ENCODE data around the gene DACH1.

DACH1 gene

GRCh38 chr13:71489041-71489440, 378.0 kb downstream of the DACH1 start:
- no peaks in the 10 kb centered on the region for H4K20me1 ChIP-seq
- TF ChIP-seq Cebpa-rat (IDR thresholded peaks at IDR 0.05) = no peak
- no peak overlapping the region for H3K27ac ChIP-seq
- no peak overlapping the region for H3K4me3 ChIP-seq
- H3K4me2 ChIP-seq = no peak overlapping the region
- H3K9ac ChIP-seq = no peak overlapping the region
- H3K36me3 ChIP-seq = no peaks in the 10 kb centered on the region
- H3K9me3 ChIP-seq = no peaks in the 10 kb centered on the region
- no peaks in the 10 kb centered on the region for H3K27me3 ChIP-seq
- H3K4me1 ChIP-seq = no peaks in the 10 kb centered on the region

- H3K9ac ChIP-seq = no peak overlapping the region
- no peaks in the 10 kb centered on the region for H3K36me3 ChIP-seq
- no peak for TF ChIP-seq Cebpa-rat (IDR thresholded peaks at IDR 0.05)
- H3K27ac ChIP-seq = no peak overlapping the region
- H4K20me1 ChIP-seq = no peaks in the 10 kb centered on the region
- H3K9me3 ChIP-seq = no peaks in the 10 kb centered on the region
- no peaks in the 10 kb centered on the region for H3K27me3 ChIP-seq
- no peak overlapping the region for H3K4me2 ChIP-seq
- H3K4me3 ChIP-seq = no peak overlapping the region
- H3K4me1 ChIP-seq = no peaks in the 10 kb centered on the region
Observed at GRCh38 chr13:71488201-71488600, 378.8 kb downstream of the DACH1 start.

GRCh38 chr13:71485913-71486312, 381.1 kb downstream of the DACH1 start:
- H3K27ac ChIP-seq = no peak overlapping the region
- no peaks in the 10 kb centered on the region for H3K36me3 ChIP-seq
- H3K4me2 ChIP-seq = no peak overlapping the region
- H4K20me1 ChIP-seq = no peaks in the 10 kb centered on the region
- H3K9me3 ChIP-seq = no peaks in the 10 kb centered on the region
- TF ChIP-seq Cebpa-rat (IDR thresholded peaks at IDR 0.05) = no peak
- H3K27me3 ChIP-seq = no peaks in the 10 kb centered on the region
- no peaks in the 10 kb centered on the region for H3K4me1 ChIP-seq
- H3K4me3 ChIP-seq = no peak overlapping the region
- no peak overlapping the region for H3K9ac ChIP-seq

GRCh38 chr13:71483733-71484132, 383.3 kb downstream of the DACH1 start:
- Histone ChIP-seq H3K9ac (no peak overlapping the region), H3K4me2 (no peak overlapping the region), H3K9me3 (no peaks in the 10 kb centered on the region), H3K36me3 (no peaks in the 10 kb centered on the region), H3K4me3 (no peak overlapping the region), H3K27ac (no peak overlapping the region), H3K27me3 (no peaks in the 10 kb centered on the region), H4K20me1 (no peaks in the 10 kb centered on the region), H3K4me1 (no peaks in the 10 kb centered on the region)
- no peak for TF ChIP-seq Cebpa-rat (IDR thresholded peaks at IDR 0.05)

GRCh38 chr13:71481501-71481900, 385.5 kb downstream of the DACH1 start:
- H3K9ac ChIP-seq = no peak overlapping the region
- H3K27me3 ChIP-seq = no peaks in the 10 kb centered on the region
- no peaks in the 10 kb centered on the region for H3K9me3 ChIP-seq
- H3K4me1 ChIP-seq = no peaks in the 10 kb centered on the region
- H3K36me3 ChIP-seq = no peaks in the 10 kb centered on the region
- no peak overlapping the region for H3K27ac ChIP-seq
- no peaks in the 10 kb centered on the region for H4K20me1 ChIP-seq
- TF ChIP-seq Cebpa-rat (IDR thresholded peaks at IDR 0.05) = no peak
- H3K4me3 ChIP-seq = no peak overlapping the region
- H3K4me2 ChIP-seq = no peak overlapping the region

- TF ChIP-seq Cebpa-rat (IDR thresholded peaks at IDR 0.05) = no peak
- Histone ChIP-seq H3K4me3 (no peak overlapping the region), H3K4me1 (no peaks in the 10 kb centered on the region), H3K27me3 (no peaks in the 10 kb centered on the region), H3K9me3 (no peaks in the 10 kb centered on the region), H3K9ac (no peak overlapping the region), H3K27ac (no peak overlapping the region), H4K20me1 (no peaks in the 10 kb centered on the region), H3K4me2 (no peak overlapping the region), H3K36me3 (no peaks in the 10 kb centered on the region)
Observed at GRCh38 chr13:71481046-71481445, 386.0 kb downstream of the DACH1 start.

- H3K27ac ChIP-seq = no peak overlapping the region
- H3K9me3 ChIP-seq = no peaks in the 10 kb centered on the region
- no peaks in the 10 kb centered on the region for H4K20me1 ChIP-seq
- H3K27me3 ChIP-seq = no peaks in the 10 kb centered on the region
- no peak overlapping the region for H3K9ac ChIP-seq
- no peak for TF ChIP-seq Cebpa-rat (IDR thresholded peaks at IDR 0.05)
- no peaks in the 10 kb centered on the region for H3K36me3 ChIP-seq
- no peak overlapping the region for H3K4me3 ChIP-seq
- H3K4me2 ChIP-seq = no peak overlapping the region
- H3K4me1 ChIP-seq = no peaks in the 10 kb centered on the region
Observed at GRCh38 chr13:71477735-71478134, 389.3 kb downstream of the DACH1 start.

GRCh38 chr13:71474936-71475335, 392.1 kb downstream of the DACH1 start:
- Histone ChIP-seq H3K9me3 (no peaks in the 10 kb centered on the region), H3K27ac (no peak overlapping the region), H3K4me1 (no peaks in the 10 kb centered on the region), H3K36me3 (no peaks in the 10 kb centered on the region), H3K27me3 (no peaks in the 10 kb centered on the region), H3K4me3 (no peak overlapping the region), H3K4me2 (no peak overlapping the region), H3K9ac (no peak overlapping the region), H4K20me1 (no peaks in the 10 kb centered on the region)
- TF ChIP-seq Cebpa-rat (IDR thresholded peaks at IDR 0.05) = no peak

GRCh38 chr13:71469626-71470025, 397.4 kb downstream of the DACH1 start:
- Histone ChIP-seq H3K9ac (no peak overlapping the region), H3K27ac (no peak overlapping the region), H3K27me3 (no peaks in the 10 kb centered on the region), H3K36me3 (no peaks in the 10 kb centered on the region), H3K9me3 (no peaks in the 10 kb centered on the region), H3K4me1 (no peaks in the 10 kb centered on the region), H3K4me3 (no peak overlapping the region), H3K4me2 (no peak overlapping the region), H4K20me1 (no peaks in the 10 kb centered on the region)
- TF ChIP-seq Cebpa-rat (IDR thresholded peaks at IDR 0.05) = no peak

- Histone ChIP-seq H3K27me3 (no peaks in the 10 kb centered on the region), H3K4me3 (no peak overlapping the region), H3K9me3 (no peaks in the 10 kb centered on the region), H3K36me3 (no peaks in the 10 kb centered on the region), H4K20me1 (no peaks in the 10 kb centered on the region), H3K27ac (no peak overlapping the region), H3K9ac (no peak overlapping the region), H3K4me2 (no peak overlapping the region), H3K4me1 (peaks cover 6% of the 10 kb centered on the region; the same call in 1 of the 2 replicates)
- no peak for TF ChIP-seq Cebpa-rat (IDR thresholded peaks at IDR 0.05)
Observed at GRCh38 chr13:71464686-71465085, 402.3 kb downstream of the DACH1 start.

- Histone ChIP-seq H3K9me3 (no peaks in the 10 kb centered on the region), H3K9ac (no peak overlapping the region), H4K20me1 (no peaks in the 10 kb centered on the region), H3K4me1 (peaks cover 6% of the 10 kb centered on the region; the same call in 1 of the 2 replicates), H3K36me3 (no peaks in the 10 kb centered on the region), H3K27me3 (no peaks in the 10 kb centered on the region), H3K27ac (no peak overlapping the region), H3K4me3 (no peak overlapping the region), H3K4me2 (no peak overlapping the region)
- TF ChIP-seq Cebpa-rat (IDR thresholded peaks at IDR 0.05) = no peak
Observed at GRCh38 chr13:71461892-71462291, 405.1 kb downstream of the DACH1 start.
